Endothelial cell of umbilical vein (primary cell): Measurements from ENCODE around the gene CHMP4A.

Source experiments
- CTCF ChIP-seq, 2 donors: IDR thresholded peaks; 1 replicate in 1 of 2; 2 replicates in 1 of 2; pipeline ENCODE4 v1.5.1; 2011; ENCODE audit warnings: low read length in 2 of 2, mild to moderate bottlenecking in 2 of 2, moderate library complexity in 2 of 2, control low read depth in 1 of 2, inconsistent platforms in 1 of 2, low read depth in 1 of 2; ENCODE audit not compliant: insufficient read depth in 1 of 2; ENCODE audit errors: extremely low read depth in 1 of 2
- EZH2 ChIP-seq: IDR thresholded peaks from 2 replicates; pipeline ENCODE4 v1.6.1; 2012; ENCODE audit warnings: borderline replicate concordance, low read depth, mild to moderate bottlenecking, moderate library complexity, low read length, inconsistent platforms; ENCODE audit not compliant: severe bottlenecking
- JUN ChIP-seq: IDR thresholded peaks from 2 replicates; pipeline ENCODE4 v1.6.1; 2011; ENCODE audit warnings: borderline replicate concordance, low read depth; ENCODE audit not compliant: insufficient read length, insufficient read depth
- MYC ChIP-seq: IDR thresholded peaks from one replicate; pipeline ENCODE4 v1.6.1; 2011; ENCODE audit warnings: mild to moderate bottlenecking, low read depth, low read length
- POLR2A ChIP-seq: IDR thresholded peaks from 2 replicates; pipeline ENCODE4 v1.6.1; 2012; ENCODE audit warnings: low read depth, mild to moderate bottlenecking, control low read depth, low read length
- POLR2AphosphoS5 ChIP-seq: IDR thresholded peaks from 2 replicates; pipeline ENCODE4 v1.6.1; 2012; ENCODE audit warnings: low read depth, mild to moderate bottlenecking, control low read depth, low read length, moderate library complexity; ENCODE audit not compliant: insufficient read depth
- TF ChIP-seq, protein P1 (sequence below): IDR thresholded peaks from 2 replicates; pipeline ENCODE4 v1.6.1; 2011; ENCODE audit not compliant: insufficient read depth, insufficient read length

GRCh38 chr14:24260026-24260779, 46.9 kb upstream of the CHMP4A start:
- TF ChIP-seq CTCF (IDR thresholded peaks at IDR 0.05; ENCODE audit: extremely low read depth in 1 of 2, insufficient read depth in 1 of 2, low read depth in 1 of 2, low read length in 2 of 2) (no peak), POLR2AphosphoS5 (no peak), EZH2 (no peak), POLR2A (no peak), JUN (no peak), MYC (no peak)
- TF ChIP-seq, protein P1, sequence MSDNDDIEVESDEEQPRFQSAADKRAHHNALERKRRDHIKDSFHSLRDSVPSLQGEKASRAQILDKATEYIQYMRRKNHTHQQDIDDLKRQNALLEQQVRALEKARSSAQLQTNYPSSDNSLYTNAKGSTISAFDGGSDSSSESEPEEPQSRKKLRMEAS = no peak
